Measurements from ENCODE around the gene YIPF1. TPM values are rescaled to one million over a fixed set of nuclear protein-coding genes. Genes with fewer than 3 reads are reported as not detected.

YIPF1 gene
- total RNA-seq, 3 donors from 2014 or later (not counting 1 experiment from before 2014, with no cell fraction given), result 13.2 to 20.8 (median 18.0) TPM

DNA sequence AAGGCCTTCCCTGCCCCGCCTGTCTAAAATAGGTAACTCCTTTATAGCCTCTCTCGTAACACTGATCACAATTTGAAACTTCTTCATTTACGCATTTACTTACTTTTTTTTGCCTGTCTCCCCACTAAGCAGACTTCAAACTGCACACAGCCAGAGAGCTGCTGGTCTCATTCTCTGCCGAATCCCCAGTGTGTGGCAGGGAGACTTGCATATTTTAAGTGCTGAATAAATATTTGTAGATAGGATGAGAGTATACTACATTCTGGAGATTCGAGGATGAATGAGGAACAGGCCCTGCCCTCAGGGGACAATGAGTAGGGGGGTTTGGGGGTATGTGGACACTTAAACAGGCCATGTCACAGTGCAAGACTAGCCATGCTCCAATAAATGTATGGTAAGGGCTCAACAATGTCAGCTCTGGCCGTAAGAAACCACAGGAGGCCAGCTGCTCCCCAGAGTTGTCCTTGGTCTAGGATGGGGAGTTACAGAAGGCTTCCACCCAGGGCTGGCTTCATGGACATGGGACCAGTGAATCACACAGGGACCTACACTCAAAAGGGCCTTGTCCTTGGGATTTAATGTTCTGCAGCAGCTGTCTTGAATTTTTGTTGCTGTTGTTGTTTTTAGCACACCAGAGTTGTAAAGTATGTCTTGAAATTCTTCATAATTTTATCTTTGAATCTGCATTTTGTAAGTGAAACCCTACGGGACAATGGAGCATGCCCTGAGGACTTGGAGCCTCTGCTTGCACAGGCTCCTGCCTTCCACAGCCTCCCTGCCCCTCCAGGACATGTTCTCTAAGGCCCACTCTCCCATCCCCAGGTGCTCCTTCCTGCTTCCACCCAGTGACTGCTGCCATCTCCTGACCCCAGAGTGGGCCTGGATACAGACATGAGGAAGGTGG lies 12.9 kb upstream of the YIPF1 start:
- Mint-ChIP-seq H3K27ac (no peak overlapping the region), H3K9me3 (no peaks in the 10 kb centered on the region)

DNA sequence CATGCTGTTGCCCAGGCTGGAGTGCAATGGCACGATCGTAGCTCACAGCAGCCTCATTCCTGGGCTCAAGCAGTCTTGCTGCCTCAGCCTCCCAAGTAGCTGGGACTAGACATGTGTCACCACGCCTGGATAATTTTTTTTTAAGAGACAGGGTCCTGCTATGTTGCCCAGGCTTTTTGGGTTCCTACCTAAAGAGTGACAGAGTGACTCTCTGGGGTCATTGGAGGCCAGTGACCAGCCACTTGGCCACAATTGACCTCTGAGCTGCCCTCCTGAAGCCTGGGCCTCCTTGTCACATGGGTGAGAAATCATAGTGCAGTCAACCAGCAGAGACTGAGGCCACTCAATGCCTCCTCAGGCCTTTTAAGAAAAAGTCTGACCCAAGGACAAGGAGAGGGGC lies 10.1 kb upstream of the YIPF1 start:
- Mint-ChIP-seq H3K4me1 (no peaks in the 10 kb centered on the region), H3K27ac (no peak overlapping the region), H3K36me3 (no peaks in the 10 kb centered on the region), H3K4me3 (no peak overlapping the region), H3K27me3 (ENCODE audit: low read depth in 2 of 2) (peaks cover 0 to 6% of the 10 kb centered on the region in 2 donors), H3K9me3 (no peaks in the 10 kb centered on the region)
- ATAC-seq, result no peak
- no peak for DNase-seq
- H3K36me3 ChIP-seq (ENCODE audit: control insufficient read depth, insufficient read depth, low read length), result no peaks in the 10 kb centered on the region
- TF ChIP-seq, protein P1, sequence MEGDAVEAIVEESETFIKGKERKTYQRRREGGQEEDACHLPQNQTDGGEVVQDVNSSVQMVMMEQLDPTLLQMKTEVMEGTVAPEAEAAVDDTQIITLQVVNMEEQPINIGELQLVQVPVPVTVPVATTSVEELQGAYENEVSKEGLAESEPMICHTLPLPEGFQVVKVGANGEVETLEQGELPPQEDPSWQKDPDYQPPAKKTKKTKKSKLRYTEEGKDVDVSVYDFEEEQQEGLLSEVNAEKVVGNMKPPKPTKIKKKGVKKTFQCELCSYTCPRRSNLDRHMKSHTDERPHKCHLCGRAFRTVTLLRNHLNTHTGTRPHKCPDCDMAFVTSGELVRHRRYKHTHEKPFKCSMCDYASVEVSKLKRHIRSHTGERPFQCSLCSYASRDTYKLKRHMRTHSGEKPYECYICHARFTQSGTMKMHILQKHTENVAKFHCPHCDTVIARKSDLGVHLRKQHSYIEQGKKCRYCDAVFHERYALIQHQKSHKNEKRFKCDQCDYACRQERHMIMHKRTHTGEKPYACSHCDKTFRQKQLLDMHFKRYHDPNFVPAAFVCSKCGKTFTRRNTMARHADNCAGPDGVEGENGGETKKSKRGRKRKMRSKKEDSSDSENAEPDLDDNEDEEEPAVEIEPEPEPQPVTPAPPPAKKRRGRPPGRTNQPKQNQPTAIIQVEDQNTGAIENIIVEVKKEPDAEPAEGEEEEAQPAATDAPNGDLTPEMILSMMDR (IDR thresholded peaks at IDR 0.05), result no peak
- intact Hi-C loops (cut with micrococcal nuclease), result no loop called here
- H3K4me1 ChIP-seq (ENCODE audit: control insufficient read depth, insufficient read depth, low read length), result no peaks in the 10 kb centered on the region
- H3K27me3 ChIP-seq (ENCODE audit: control insufficient read depth, insufficient read depth, low read length), result no peaks in the 10 kb centered on the region
- no peak overlapping the region for H3K27ac ChIP-seq (ENCODE audit: low read length)
- WGBS (ENCODE audit: insufficient coverage), result 91% methylated on average over 3 of the region's 3 CpGs
- H3K9me3 ChIP-seq (ENCODE audit: control insufficient read depth, insufficient read depth, low read length), result no peaks in the 10 kb centered on the region
- no peak overlapping the region for H3K4me3 ChIP-seq (ENCODE audit: low read length)

More for the DNA sequence above, 12.9 kb upstream of the YIPF1 start:
- no peak overlapping the region for H3K4me3 Mint-ChIP-seq
- Histone ChIP-seq H3K27ac (ENCODE audit: low read length) (no peak overlapping the region), H3K4me3 (ENCODE audit: low read length) (no peak overlapping the region), H3K9me3 (ENCODE audit: control insufficient read depth, insufficient read depth, low read length) (no peaks in the 10 kb centered on the region), H3K27me3 (ENCODE audit: control insufficient read depth, insufficient read depth, low read length) (no peaks in the 10 kb centered on the region), H3K36me3 (ENCODE audit: control insufficient read depth, insufficient read depth, low read length) (no peaks in the 10 kb centered on the region), H3K4me1 (ENCODE audit: control insufficient read depth, insufficient read depth, low read length) (no peaks in the 10 kb centered on the region)
- ATAC-seq, result no peak
- DNase-seq, result no peak
- TF ChIP-seq, protein P1 (IDR thresholded peaks at IDR 0.05), result no peak
- no peaks in the 10 kb centered on the region for H3K27me3 Mint-ChIP-seq (ENCODE audit: low read depth in 2 of 2)
- H3K4me1 Mint-ChIP-seq, result no peaks in the 10 kb centered on the region
- WGBS (ENCODE audit: insufficient coverage), result 90% methylated on average over 7 of the region's 7 CpGs
- intact Hi-C loops (cut with micrococcal nuclease), result no loop called here
- no peaks in the 10 kb centered on the region for H3K36me3 Mint-ChIP-seq

DNA sequence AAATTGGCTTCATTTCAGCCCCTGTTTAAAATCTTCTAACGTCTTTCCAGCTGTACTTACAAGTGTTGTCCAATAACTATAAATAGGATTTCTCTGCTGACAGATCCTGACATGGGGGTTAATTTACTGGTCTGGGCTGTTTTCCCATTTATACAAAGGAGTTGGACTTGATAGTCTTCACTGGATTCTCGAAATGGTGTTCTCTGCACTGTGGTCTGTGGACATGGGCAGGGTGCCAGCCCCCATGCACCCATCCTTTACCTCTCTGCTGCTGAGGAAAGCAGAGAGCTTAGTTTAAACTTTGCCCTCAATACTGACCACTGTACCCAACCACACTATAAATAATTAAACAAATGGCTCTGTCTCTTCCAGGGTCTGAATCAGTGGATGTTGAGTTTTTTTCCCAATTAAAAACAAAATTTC lies 9.6 kb upstream of the YIPF1 start:
- H3K36me3 ChIP-seq (ENCODE audit: control insufficient read depth, insufficient read depth, low read length), result no peaks in the 10 kb centered on the region
- Mint-ChIP-seq H3K9me3 (no peaks in the 10 kb centered on the region), H3K27ac (no peak overlapping the region), H3K4me1 (no peaks in the 10 kb centered on the region), H3K4me3 (no peak overlapping the region), H3K36me3 (no peaks in the 10 kb centered on the region), H3K27me3 (ENCODE audit: low read depth in 2 of 2) (peaks cover 0 to 6% of the 10 kb centered on the region in 2 donors)
- no peaks in the 10 kb centered on the region for H3K4me1 ChIP-seq (ENCODE audit: control insufficient read depth, insufficient read depth, low read length)
- H3K27ac ChIP-seq (ENCODE audit: low read length), result no peak overlapping the region
- H3K4me3 ChIP-seq (ENCODE audit: low read length), result no peak overlapping the region
- TF ChIP-seq, protein P1 (IDR thresholded peaks at IDR 0.05), result no peak
- no peak for DNase-seq
- no peak for ATAC-seq
- no peaks in the 10 kb centered on the region for H3K9me3 ChIP-seq (ENCODE audit: control insufficient read depth, insufficient read depth, low read length)
- H3K27me3 ChIP-seq (ENCODE audit: control insufficient read depth, insufficient read depth, low read length), result no peaks in the 10 kb centered on the region
- intact Hi-C loops (cut with micrococcal nuclease), result no loop called here
- 0% methylated on average over 1 of the region's 2 CpGs for WGBS (ENCODE audit: insufficient coverage)
